KBM-7 (cell line): ENCODE results near the gene ENOX1.

Experiments
- DNase-seq: peaks from one replicate; pipeline ENCODE4 v3.0.0-alpha.2; 2015
- in situ Hi-C: fragments of 300-500 bp; cut with MboI; formaldehyde crosslinking; loops from 2 replicates; pipeline ENCODE4 v1.14.3; 2020; ENCODE audit warnings: low sequenced_read_pairs, low pct_unique_long_range_greater_than_20kb, mixed read lengths

The ENOX1 gene

GRCh38 chr13:43319617-43320444 lies 466.9 kb downstream of the ENOX1 start:
- no peak for DNase-seq
- in situ Hi-C loops: no loop called here

GRCh38 chr13:43316946-43317353 lies 469.8 kb downstream of the ENOX1 start:
- in situ Hi-C loops: no loop called here
- DNase-seq: peak; percentile 9

- no peak for DNase-seq
- in situ Hi-C loops: no loop called here
Measured at GRCh38 chr13:43316281-43316680, 470.5 kb downstream of the ENOX1 start.

- in situ Hi-C loops: no loop called here
Measured at GRCh38 chr13:43315522-43315921, 471.2 kb downstream of the ENOX1 start.

GRCh38 chr13:43309311-43309710 lies 477.5 kb downstream of the ENOX1 start:
- in situ Hi-C loops: no loop called here
- DNase-seq: no peak

More at GRCh38 chr13:43315522-43315921, 471.2 kb downstream of the ENOX1 start:
- no peak for DNase-seq

- in situ Hi-C loops: no loop called here
- DNase-seq: peak; percentile 92
Measured at GRCh38 chr13:43307921-43308433, 478.8 kb downstream of the ENOX1 start.

- no peak for DNase-seq
- in situ Hi-C loops: no loop called here
Measured at GRCh38 chr13:43307221-43307920, 479.4 kb downstream of the ENOX1 start.

- no peak for DNase-seq
- in situ Hi-C loops: no loop called here
Measured at GRCh38 chr13:43306372-43306771, 480.4 kb downstream of the ENOX1 start.

GRCh38 chr13:43305416-43305815 lies 481.4 kb downstream of the ENOX1 start:
- in situ Hi-C loops: no loop called here
- no peak for DNase-seq

- DNase-seq: no peak
- in situ Hi-C loops: no loop called here
Measured at GRCh38 chr13:43304945-43305344, 481.8 kb downstream of the ENOX1 start.

- in situ Hi-C loops: no loop called here
- no peak for DNase-seq
Measured at GRCh38 chr13:43304449-43304848, 482.3 kb downstream of the ENOX1 start.

GRCh38 chr13:43303033-43303729 lies 483.6 kb downstream of the ENOX1 start:
- in situ Hi-C loops: no loop called here
- peak; percentile 44 for DNase-seq

- in situ Hi-C loops: no loop called here
- DNase-seq: no peak
Measured at GRCh38 chr13:43301346-43301969, 485.3 kb downstream of the ENOX1 start.

- no peak for DNase-seq
- in situ Hi-C loops: no loop called here
Measured at GRCh38 chr13:43300865-43301264, 485.9 kb downstream of the ENOX1 start.

- in situ Hi-C loops: no loop called here
Measured at GRCh38 chr13:43299374-43299773, 487.4 kb downstream of the ENOX1 start.

GRCh38 chr13:43298816-43299215 lies 488.0 kb downstream of the ENOX1 start:
- DNase-seq: no peak
- in situ Hi-C loops: no loop called here

More at GRCh38 chr13:43299374-43299773, 487.4 kb downstream of the ENOX1 start:
- no peak for DNase-seq

GRCh38 chr13:43297967-43298678 lies 488.6 kb downstream of the ENOX1 start:
- in situ Hi-C loops: no loop called here
- DNase-seq: no peak

GRCh38 chr13:43295825-43296564 lies 490.8 kb downstream of the ENOX1 start:
- in situ Hi-C loops: no loop called here
- no peak for DNase-seq
